ENCODE measurements around the gene TMEM240. TPM values are rescaled to one million over a fixed set of nuclear protein-coding genes. Genes with fewer than 3 reads are reported as not detected.

Gene TMEM240
- total and polyA plus RNA-seq, 2 of the 8 experiments (the other 6 are each of a cell fraction or from before 2014, with no cell fraction given), result 3.6 to 5.7 TPM

DNA sequence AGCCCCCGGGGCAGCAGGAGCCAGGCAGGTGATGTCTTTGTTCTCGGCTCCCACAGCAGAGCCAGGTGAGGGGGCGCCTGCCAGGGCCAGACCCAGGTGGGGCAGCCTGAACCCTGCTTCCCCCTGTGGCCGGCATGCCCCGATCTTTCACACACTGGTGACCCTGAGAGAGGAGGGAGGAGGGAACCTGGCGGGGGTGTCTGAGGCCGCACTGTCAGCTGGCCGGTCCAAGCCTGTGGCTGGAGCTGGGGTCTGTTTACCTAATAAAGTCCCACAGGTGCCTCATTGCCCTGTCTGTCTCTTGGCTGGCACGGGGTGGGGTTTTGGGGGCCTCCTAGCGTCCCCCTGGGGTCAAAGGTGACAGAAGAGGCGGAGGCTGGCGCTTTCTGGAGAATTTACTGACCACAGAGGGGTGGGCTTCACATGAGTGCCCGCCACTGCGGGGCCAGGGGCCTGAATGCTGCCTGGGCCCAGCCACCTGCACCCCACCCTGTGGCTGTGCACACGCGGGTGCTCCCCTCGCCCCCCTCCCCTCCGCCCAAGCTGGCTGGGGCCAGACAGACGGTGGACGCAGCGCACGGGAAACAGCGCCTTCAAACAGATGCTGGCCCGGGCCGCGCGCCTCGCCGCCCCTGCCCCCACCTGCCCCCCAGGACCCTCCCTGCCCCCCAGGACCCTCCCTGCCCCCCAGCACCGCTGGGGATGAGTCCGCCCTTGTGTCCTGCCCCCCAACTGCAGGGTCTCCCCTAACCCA, 5.8 kb downstream of the TMEM240 start (continued):
- TF ChIP-seq, protein P1, sequence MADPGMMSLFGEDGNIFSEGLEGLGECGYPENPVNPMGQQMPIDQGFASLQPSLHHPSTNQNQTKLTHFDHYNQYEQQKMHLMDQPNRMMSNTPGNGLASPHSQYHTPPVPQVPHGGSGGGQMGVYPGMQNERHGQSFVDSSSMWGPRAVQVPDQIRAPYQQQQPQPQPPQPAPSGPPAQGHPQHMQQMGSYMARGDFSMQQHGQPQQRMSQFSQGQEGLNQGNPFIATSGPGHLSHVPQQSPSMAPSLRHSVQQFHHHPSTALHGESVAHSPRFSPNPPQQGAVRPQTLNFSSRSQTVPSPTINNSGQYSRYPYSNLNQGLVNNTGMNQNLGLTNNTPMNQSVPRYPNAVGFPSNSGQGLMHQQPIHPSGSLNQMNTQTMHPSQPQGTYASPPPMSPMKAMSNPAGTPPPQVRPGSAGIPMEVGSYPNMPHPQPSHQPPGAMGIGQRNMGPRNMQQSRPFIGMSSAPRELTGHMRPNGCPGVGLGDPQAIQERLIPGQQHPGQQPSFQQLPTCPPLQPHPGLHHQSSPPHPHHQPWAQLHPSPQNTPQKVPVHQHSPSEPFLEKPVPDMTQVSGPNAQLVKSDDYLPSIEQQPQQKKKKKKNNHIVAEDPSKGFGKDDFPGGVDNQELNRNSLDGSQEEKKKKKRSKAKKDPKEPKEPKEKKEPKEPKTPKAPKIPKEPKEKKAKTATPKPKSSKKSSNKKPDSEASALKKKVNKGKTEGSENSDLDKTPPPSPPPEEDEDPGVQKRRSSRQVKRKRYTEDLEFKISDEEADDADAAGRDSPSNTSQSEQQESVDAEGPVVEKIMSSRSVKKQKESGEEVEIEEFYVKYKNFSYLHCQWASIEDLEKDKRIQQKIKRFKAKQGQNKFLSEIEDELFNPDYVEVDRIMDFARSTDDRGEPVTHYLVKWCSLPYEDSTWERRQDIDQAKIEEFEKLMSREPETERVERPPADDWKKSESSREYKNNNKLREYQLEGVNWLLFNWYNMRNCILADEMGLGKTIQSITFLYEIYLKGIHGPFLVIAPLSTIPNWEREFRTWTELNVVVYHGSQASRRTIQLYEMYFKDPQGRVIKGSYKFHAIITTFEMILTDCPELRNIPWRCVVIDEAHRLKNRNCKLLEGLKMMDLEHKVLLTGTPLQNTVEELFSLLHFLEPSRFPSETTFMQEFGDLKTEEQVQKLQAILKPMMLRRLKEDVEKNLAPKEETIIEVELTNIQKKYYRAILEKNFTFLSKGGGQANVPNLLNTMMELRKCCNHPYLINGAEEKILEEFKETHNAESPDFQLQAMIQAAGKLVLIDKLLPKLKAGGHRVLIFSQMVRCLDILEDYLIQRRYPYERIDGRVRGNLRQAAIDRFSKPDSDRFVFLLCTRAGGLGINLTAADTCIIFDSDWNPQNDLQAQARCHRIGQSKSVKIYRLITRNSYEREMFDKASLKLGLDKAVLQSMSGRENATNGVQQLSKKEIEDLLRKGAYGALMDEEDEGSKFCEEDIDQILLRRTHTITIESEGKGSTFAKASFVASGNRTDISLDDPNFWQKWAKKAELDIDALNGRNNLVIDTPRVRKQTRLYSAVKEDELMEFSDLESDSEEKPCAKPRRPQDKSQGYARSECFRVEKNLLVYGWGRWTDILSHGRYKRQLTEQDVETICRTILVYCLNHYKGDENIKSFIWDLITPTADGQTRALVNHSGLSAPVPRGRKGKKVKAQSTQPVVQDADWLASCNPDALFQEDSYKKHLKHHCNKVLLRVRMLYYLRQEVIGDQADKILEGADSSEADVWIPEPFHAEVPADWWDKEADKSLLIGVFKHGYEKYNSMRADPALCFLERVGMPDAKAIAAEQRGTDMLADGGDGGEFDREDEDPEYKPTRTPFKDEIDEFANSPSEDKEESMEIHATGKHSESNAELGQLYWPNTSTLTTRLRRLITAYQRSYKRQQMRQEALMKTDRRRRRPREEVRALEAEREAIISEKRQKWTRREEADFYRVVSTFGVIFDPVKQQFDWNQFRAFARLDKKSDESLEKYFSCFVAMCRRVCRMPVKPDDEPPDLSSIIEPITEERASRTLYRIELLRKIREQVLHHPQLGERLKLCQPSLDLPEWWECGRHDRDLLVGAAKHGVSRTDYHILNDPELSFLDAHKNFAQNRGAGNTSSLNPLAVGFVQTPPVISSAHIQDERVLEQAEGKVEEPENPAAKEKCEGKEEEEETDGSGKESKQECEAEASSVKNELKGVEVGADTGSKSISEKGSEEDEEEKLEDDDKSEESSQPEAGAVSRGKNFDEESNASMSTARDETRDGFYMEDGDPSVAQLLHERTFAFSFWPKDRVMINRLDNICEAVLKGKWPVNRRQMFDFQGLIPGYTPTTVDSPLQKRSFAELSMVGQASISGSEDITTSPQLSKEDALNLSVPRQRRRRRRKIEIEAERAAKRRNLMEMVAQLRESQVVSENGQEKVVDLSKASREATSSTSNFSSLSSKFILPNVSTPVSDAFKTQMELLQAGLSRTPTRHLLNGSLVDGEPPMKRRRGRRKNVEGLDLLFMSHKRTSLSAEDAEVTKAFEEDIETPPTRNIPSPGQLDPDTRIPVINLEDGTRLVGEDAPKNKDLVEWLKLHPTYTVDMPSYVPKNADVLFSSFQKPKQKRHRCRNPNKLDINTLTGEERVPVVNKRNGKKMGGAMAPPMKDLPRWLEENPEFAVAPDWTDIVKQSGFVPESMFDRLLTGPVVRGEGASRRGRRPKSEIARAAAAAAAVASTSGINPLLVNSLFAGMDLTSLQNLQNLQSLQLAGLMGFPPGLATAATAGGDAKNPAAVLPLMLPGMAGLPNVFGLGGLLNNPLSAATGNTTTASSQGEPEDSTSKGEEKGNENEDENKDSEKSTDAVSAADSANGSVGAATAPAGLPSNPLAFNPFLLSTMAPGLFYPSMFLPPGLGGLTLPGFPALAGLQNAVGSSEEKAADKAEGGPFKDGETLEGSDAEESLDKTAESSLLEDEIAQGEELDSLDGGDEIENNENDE (IDR thresholded peaks at IDR 0.05; ENCODE audit: insufficient replicate concordance, low read length), result no peak
- TF ChIP-seq HDAC2 (IDR thresholded peaks at IDR 0.05; ENCODE audit: borderline replicate concordance in 1 of 2, low read depth in 2 of 2, low read length in 2 of 2) (no peak), BACH1 (IDR thresholded peaks at IDR 0.05; ENCODE audit: low read length) (no peak)
